ENCODE data around the gene TADA3. TPM values are rescaled to one million over a fixed set of nuclear protein-coding genes. Genes with fewer than 3 reads are reported as not detected.

Gene TADA3
- total RNA-seq, 2 donors from 2014 or later, result 37.4 to 37.6 TPM

- Histone ChIP-seq H3K4me1 (peaks cover 31% of the 10 kb centered on the region), H3K27me3 (no peaks in the 10 kb centered on the region), H3K4me3 (peak overlapping the region; percentile 66 to 96), H3K27ac (peak overlapping the region; percentile 75 to 96 (median 91)), H3K36me3 (replicated peaks in 1 of 2; ENCODE audit: insufficient read depth in 1 of 2, low read depth in 2 of 2) (no peaks in the 10 kb centered on the region), H3K9me3 (no peaks in the 10 kb centered on the region)
- no peak for ATAC-seq
- no peak for DNase-seq
- TF ChIP-seq CTCF (IDR thresholded peaks at IDR 0.05) (no peak), POLR2A (IDR thresholded peaks at IDR 0.05) (peak in 2 of 3 donors; percentile 48 to 52)
- 15 to 26% methylated on average over 8 to 14 of the region's 14 CpGs for WGBS, 2 donors
- intact Hi-C loops (cut with DNase I), result no loop called here
These were observed 376 bp downstream of the TADA3 start for GRCh38 chr3:9791790-9792404.

- DNase-seq, result no peak
- peaks cover 31% of the 10 kb centered on the region for H3K4me1 ChIP-seq
- H3K27ac ChIP-seq, result no peak overlapping the region
- 82 to 100% methylated on average over 1 to 10 of the region's 11 CpGs for WGBS, 2 donors
- intact Hi-C loops (cut with DNase I), result no loop called here
- TF ChIP-seq CTCF (IDR thresholded peaks at IDR 0.05), result no peak
- TF ChIP-seq POLR2A (IDR thresholded peaks at IDR 0.05), result no peak
- H3K9me3 ChIP-seq, result no peaks in the 10 kb centered on the region
- H3K36me3 ChIP-seq (replicated peaks in 1 of 2; ENCODE audit: insufficient read depth in 1 of 2, low read depth in 2 of 2), result no peaks in the 10 kb centered on the region
- no peaks in the 10 kb centered on the region for H3K27me3 ChIP-seq
- H3K4me3 ChIP-seq, result no peak overlapping the region
- ATAC-seq, result no peak
These were observed 1.1 kb downstream of the TADA3 start for GRCh38 chr3:9791127-9791526.

- Histone ChIP-seq H3K4me3 (no peak overlapping the region), H3K36me3 (replicated peaks in 1 of 2; ENCODE audit: insufficient read depth in 1 of 2, low read depth in 2 of 2) (peaks cover 4 to 6% of the 10 kb centered on the region in 2 donors), H3K4me1 (peaks cover 12% of the 10 kb centered on the region), H3K27me3 (no peaks in the 10 kb centered on the region), H3K9me3 (no peaks in the 10 kb centered on the region), H3K27ac (no peak overlapping the region)
- no peak for ATAC-seq
- WGBS, 2 donors, result 89 to 94% methylated on average over 6 of the region's 6 CpGs
- intact Hi-C loops (cut with DNase I), result no loop called here
- TF ChIP-seq CTCF (IDR thresholded peaks at IDR 0.05), result no peak
- no peak for TF ChIP-seq POLR2A (IDR thresholded peaks at IDR 0.05)
- DNase-seq, result no peak
These were observed 4.6 kb downstream of the TADA3 start for GRCh38 chr3:9787714-9788113.

- DNase-seq, result no peak
- Histone ChIP-seq H3K9me3 (no peaks in the 10 kb centered on the region), H3K27me3 (no peaks in the 10 kb centered on the region), H3K27ac (no peak overlapping the region), H3K4me3 (no peak overlapping the region), H3K4me1 (peaks cover 11% of the 10 kb centered on the region), H3K36me3 (replicated peaks in 1 of 2; ENCODE audit: insufficient read depth in 1 of 2, low read depth in 2 of 2) (peaks cover 4 to 6% of the 10 kb centered on the region in 2 donors)
- WGBS, 2 donors, result 83% methylated on average over 12 to 13 of the region's 13 CpGs
- TF ChIP-seq CTCF (IDR thresholded peaks at IDR 0.05) (peak in 3 of 7 experiments; percentile 17 to 21 (median 20)), POLR2A (IDR thresholded peaks at IDR 0.05) (no peak)
- ATAC-seq, result no peak
- intact Hi-C loops (cut with DNase I), result no loop called here
These were observed 5.2 kb downstream of the TADA3 start for GRCh38 chr3:9786825-9787669.
